HL-60/S4 (cell line): ENCODE measurements around the gene SLC49A4.
"Not testable (repeated sequence)": the region's sequence is repeated elsewhere in the genome, so short reads cannot be mapped to it uniquely, and the experiment has no call there.

Experiments
- in situ Hi-C: fragments of 300-500 bp; cut with MboI; formaldehyde crosslinking; loops from 2 replicates; pipeline ENCODE4 v1.14.3; 2022; ENCODE audit warnings: low sequenced_read_pairs

Gene SLC49A4, protein sequence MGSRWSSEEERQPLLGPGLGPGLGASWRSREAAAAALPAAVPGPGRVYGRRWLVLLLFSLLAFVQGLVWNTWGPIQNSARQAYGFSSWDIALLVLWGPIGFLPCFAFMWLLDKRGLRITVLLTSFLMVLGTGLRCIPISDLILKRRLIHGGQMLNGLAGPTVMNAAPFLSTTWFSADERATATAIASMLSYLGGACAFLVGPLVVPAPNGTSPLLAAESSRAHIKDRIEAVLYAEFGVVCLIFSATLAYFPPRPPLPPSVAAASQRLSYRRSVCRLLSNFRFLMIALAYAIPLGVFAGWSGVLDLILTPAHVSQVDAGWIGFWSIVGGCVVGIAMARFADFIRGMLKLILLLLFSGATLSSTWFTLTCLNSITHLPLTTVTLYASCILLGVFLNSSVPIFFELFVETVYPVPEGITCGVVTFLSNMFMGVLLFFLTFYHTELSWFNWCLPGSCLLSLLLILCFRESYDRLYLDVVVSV

DNA sequence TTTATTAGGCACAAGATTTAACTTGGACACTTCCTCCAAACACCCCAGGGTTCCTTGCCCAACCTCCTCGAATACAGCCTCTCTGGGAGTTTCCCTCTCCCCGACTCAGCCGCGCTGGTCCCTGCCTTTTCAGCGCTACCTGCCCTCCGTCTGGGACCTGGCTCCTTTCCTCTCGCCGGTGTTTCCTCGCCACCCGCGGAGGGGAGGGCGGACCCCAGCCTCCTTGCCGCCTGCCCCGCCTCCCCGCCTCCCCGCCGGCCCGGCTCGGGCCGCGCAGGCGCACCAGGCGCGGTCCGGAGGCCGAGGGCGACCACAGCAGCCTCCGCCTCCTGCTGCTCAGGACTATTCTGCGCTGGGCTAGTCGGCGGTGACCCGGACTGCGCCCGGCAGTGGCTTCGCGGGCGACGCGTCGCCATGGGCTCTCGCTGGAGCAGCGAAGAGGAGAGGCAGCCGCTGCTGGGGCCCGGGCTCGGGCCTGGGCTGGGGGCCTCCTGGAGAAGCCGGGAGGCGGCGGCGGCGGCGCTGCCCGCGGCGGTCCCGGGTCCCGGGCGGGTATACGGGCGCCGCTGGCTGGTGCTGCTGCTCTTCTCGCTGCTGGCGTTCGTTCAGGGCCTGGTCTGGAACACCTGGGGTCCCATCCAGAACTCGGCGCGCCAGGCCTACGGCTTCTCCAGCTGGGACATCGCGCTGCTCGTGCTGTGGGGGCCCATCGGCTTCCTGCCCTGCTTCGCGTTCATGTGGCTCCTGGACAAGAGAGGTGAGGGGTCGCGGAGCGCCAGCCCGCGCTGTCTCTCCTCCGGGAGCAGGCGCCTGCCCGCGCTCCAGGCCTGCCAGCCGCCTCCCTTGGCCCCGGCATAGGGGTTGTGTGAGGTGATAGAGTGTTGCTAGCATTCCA lies at the start of gene SLC49A4:
Gene SLC49A4 (plus strand): TSS at position 291 of the 895 bp plus-strand sequence. CDS start 124 bp downstream, at position 415.
- in situ Hi-C loops, result no loop called here

DNA sequence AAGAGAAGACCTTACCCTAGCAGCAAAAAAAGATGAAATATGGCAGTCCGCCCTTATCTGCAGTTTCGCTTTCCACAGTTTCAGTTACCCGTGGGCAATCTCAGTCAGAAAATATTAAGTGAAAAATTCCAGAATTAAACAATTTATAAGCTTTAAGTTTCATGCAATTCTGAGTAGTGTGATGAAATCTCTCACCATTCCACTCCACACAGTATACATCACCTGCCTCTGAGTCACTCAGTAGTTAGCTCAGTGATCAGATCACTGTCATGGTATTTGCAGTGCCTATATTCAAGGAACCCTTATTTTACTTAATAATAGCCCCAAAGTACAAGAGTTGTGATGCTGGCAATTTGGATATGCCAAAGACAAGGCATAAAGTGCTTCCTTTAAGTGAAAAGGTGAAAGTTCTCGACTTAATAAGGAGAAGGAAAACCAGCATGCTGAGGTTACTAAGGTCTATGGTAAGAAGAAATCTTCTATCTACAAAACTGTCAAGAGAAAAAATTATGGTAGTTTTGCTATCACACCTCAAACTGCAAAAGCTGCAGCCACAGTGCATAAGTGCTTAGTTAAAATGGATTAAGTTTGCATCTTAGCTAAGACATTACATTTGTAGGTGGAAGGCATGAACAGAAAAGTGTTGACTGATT lies 49.4 kb upstream of the SLC49A4 start:
- in situ Hi-C loops, result no loop called here

DNA sequence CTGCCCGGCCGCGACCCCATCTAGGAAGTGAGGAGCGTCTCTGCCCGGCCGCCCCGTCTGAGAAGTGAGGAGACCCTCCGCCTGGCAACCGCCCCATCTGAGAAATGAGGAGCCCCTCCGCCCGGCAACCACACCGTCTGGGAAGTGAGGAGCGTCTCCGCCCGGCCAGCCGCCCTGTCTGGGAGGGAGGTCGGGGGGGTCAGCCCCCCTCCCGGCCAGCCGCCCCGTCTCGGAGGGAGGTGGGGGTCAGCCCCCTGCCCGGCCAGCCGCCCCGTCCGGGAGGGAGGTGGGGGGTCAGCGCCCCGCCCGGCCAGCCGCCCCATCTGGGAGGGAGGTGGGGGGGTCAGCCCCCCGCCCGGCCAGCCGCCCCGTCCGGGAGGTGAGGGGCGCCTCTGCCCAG lies 47.6 kb upstream of the SLC49A4 start:
- in situ Hi-C loops, result not testable (repeated sequence)

DNA sequence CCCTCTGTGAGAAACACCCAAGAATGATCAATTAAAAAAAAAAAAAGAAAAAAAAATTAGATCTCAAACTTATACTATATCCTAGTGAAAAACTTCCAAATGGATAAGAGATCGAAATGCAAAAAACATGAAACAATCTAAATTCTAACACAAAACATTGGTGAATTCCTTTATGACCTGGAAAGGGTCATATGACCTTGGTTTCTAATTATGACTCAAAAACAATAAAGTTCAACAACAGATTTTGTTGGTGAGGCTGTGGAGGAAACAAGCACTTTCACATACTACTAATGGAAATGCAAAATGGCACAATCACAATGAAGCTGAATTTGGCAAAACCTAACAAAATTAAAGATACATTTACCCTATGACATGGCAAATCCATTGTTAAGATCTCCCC lies 46.5 kb upstream of the SLC49A4 start:
- in situ Hi-C loops, result no loop called here

DNA sequence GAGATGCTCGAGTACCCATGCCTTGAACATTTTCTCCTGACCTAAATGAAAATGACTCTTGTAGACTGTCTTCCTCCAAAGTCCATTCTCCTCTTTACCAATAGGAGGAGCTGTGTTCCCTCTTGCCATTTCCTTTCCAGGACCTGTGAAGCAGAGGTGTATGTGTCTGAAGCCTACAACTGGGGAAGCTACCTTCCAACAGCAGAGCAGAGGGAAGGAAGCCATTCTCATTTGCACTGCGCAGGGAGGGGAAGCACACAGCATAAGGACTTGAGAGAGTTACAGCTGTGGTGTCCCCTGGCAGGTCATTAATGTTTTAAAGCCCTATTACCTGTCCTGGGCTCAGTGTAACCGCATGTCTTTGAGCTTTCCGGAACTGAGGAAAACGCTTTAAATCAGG lies 39.9 kb upstream of the SLC49A4 start:
- in situ Hi-C loops, result loop anchor here (10.0 kb wide), 1 partner anchor 270 kb away; the partner anchor contains the start of gene SEMA5B

DNA sequence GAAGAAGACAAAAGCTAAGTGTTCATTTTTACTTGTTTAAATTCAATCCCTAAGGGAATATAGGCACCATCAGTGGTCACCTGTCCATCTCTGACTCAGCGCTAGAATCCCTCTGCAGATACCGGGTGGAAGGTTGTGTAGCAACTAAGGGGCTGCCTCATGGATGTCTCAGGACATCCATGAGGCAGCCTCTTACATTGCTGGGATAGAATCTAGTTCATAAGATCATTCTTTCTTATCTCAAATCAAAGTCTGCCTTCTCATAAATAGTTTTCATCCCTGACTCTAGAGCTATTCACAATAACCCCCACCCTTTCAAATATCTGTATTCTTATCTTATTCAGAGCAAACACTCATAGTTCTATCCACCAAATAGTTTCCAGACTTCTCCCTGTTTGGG lies 39.4 kb upstream of the SLC49A4 start:
- in situ Hi-C loops, result loop anchor here (10.0 kb wide), 1 partner anchor 269 kb away; the partner anchor contains the start of gene SEMA5B

DNA sequence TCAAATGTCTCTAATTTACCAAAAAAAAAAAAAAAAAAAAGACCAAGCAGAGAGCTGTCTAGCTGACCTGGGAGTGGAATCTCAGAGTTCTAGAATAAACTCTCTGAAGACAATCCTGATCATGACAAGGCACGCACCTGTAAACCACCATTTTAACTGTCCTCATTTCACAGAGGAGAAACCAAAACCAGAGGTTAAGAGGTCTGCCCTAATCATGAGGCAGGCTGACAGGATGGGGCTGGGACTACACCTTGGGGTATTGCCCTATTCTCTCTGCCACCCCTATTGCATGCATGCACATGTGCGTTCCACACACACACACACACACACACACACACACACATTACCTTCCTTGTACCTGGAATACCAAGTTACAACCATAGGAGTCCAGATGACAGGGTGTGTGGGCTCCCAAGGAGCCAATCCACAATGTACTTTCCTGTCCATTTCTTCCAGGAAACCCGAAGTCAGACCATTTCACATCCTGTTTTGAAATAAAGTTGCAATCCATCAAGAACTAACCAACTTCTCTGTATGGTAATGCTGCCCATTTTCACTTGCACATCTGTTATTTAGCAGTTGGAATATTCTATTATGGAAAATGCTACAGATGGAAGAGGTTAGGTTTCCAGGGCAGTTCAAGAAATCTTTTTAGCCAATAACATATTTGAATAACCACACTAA lies 35.9 kb upstream of the SLC49A4 start:
- in situ Hi-C loops, result loop anchor here (10.0 kb wide), 1 partner anchor 266 kb away; the partner anchor contains the start of gene SEMA5B

DNA sequence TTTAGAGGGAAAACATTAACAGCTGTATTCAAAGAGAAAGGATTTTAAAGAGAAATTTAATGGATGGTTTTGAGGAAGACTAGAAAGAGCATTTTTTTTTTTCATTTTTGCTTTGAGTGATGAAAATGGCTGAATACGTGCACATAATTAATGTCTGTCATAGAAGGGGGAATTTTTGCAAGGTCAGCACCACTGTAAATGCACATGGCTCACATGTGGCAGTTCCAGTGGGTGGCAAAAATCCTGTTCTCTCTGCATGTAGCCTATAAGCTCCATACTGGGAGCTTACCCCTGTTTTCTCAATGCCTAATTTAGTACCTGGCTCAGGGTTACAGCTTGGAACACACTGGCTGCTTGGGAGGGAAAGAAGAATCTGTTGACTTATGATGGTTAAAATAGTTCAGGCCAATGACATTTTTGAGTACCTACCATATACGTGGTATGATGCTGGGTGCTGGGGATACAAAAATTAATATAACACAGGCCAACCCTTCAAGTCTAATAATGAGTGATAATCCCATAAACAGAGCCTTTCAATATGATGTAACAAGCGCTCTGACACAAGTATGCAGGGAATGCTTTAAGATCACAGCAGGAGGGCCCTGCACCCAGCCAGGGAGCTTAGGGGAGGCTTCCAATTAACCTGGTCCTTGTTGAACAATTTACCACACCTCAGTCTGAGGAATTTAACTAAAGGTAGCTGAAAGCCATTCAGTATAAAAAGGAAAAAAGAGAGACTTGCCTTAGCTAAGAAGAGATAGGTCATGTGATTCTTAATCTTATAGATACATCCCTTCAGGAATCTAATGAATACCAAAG lies 34.2 kb upstream of the SLC49A4 start:
- in situ Hi-C loops, result no loop called here

DNA sequence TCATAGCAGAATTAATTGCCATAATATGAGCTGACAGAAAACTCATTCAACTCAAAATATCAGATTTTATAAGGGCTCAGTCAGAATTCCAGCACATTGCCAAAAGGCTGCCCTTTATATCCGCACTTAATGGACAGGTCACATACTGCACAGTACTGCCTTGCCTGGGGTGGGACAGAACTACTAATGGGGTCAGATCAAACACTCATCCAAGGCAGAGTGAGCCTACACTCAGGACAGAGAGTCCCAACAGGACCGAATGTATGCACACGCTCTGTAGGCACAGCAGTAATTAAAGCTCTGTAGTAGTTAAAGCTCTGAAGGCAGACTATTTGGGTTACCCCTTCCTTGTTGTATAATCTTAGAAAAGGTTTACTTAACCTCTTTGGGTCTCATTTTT lies 28.4 kb upstream of the SLC49A4 start:
- in situ Hi-C loops, result no loop called here

DNA sequence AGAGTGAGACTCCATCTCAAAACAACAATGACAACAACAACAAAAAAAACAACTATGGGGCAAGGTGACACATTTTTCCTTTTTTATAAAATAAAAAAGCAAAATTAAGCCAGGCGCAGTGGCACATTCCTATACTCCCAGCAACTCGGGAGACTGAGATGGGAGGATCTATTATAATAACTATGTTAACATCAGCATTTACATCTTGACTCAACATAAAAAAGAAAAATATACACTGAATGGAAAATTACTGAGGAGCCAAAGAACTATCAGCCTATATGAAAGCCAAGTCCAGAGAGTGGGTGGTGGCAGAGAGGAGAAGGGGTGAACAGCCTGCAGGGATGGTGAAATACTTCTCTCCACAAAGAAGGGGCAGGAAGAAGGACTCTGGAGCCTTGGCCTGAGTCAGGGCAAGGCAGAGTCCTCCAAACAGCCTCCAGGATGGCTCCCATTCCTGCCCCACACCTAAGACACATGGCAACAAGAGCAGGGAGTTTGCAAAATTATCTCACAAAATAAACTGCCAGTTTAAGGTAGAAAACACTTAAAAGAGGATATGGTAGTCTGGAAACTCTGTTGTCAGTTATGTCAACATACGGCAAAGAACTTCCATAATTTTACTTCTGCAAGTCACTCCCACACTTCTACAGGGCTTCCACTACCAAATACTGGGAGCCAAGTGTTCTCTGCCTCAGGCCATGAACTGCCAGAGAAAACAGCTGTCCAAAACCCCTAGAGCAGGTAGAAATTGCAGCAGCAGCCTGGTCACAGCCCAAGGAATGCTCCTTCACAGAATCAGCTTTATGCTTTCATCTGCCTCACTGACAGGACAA lies 27.1 kb upstream of the SLC49A4 start:
- in situ Hi-C loops, result no loop called here

DNA sequence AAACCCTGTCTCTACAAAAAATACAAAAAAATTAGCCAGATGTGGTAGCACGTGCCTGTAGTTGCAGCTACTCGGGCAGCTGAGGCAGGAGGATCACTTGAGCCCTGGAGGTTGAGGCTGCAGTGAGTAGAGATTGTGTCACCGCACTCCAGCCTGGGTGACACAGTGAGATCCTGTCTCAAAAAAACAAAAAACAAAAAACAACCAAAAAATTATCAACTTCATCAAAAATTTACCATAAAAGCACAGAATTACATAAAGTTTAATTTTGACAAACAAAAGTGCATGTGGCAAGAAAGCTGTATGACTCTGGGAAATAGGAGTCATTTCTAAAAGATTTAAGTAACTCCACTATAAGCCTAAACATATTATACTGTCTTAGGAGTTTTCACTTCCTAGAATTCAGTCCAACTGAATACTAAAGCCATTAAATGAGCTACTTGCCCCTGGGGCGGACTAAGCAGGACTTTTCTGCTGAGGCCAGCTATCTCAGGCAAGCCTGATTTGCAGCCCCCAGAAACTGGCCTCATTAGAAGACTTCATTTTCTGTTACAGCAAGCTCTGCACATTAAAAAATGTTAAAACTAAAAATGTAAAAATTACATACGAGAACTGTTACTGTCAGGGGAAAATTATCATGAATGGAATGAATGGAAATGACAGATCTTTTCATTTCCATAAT lies 24.2 kb upstream of the SLC49A4 start:
- in situ Hi-C loops, result no loop called here

DNA sequence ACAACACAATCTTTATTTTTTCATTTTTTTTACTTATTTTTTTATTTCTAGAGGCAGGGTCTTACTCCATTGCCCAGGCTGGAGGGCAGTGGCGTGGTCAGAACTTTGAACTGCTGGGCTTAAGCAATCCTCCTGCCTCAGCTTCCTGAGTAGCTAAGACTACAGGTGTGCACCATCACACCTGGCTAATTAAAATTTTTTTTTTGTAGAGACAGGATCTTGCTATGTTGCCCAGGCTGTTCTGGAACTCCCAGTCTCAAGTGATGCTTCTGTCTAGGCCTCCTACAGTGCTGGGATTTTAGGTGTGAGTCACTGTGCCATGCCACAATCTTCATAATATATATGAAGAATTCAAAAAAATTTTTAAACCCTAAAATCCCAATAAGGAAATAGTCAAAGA lies 22.0 kb upstream of the SLC49A4 start:
- in situ Hi-C loops, result no loop called here

DNA sequence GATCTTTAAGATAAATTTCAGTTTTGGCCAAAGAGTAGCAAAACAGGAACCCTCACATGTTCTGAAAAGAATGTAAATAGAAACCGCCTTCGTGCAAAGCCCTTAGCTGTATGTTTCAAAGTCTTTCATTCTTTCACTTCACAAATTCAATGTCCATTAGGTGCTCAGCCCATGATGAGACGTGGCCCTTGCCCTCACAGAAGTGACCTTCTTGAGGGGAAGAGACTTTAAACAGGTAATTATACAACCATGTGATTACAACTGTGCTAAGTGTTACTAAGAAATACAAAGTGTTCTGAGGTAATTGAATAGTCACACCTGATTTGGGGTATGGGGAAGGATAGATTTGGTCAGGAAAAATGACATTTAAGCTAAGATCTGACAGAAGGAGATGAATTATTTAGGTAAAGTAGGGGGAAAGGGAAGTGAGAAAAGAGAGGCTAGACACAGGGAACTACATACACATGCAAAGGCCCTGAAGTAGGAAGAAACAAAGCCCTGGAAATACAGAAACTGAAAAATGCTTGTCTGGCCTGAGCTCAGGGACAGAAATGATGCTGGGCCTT lies 20.8 kb upstream of the SLC49A4 start:
- in situ Hi-C loops, result no loop called here

DNA sequence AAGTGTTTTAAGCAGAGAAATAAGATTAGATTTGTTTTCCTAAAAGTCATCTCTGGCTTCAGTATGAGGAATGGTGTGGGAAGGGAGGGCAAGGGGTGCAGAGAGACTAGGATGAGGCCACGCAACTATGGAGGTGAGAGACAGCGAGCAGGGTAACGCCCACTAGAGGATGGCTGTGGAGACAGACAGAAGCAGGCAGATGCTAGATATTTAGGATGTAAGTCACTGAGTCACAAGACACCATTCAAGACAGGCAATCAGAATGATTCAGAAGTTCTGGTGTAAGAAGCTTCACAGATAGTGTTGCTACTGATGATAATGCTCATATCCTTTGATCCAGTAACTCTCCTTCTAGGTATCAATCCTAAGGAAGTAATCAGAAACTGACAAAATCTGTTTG lies 20.3 kb upstream of the SLC49A4 start:
- in situ Hi-C loops, result no loop called here

DNA sequence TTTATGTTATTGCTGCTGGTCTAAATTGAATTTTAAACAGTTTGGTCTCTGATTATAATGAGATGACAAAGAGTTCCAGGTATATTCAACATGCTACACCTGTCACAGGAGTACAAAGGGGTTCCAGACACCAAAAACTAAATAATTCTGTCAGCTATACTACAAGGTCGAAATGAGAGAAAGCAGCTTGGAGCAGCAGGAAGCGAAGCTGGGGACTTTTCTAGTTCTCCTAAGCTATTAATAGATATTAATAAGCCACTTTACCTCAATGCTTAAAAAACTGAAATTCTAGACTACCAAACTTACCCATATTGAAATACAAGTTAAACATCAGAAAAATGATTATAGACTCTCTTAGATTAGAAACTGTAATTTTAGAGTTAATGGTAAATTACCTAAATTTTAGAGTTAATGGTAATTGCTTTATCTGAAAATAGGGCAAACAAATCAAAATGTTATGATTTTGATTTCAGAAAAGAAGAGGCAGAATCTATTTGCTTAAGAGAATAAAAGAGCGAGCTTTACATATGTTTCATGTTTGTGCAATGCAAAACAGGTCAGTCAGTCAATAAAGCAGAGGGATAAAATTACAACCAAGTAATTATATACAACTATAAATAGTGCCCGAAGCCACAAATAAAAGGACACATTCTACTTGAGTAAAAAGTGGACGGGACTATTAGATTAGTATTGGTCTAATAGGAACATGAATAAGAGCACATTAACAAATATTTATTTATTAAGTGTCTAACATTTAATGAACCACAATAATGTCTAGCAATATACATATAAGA lies 18.0 kb upstream of the SLC49A4 start:
- in situ Hi-C loops, result no loop called here

DNA sequence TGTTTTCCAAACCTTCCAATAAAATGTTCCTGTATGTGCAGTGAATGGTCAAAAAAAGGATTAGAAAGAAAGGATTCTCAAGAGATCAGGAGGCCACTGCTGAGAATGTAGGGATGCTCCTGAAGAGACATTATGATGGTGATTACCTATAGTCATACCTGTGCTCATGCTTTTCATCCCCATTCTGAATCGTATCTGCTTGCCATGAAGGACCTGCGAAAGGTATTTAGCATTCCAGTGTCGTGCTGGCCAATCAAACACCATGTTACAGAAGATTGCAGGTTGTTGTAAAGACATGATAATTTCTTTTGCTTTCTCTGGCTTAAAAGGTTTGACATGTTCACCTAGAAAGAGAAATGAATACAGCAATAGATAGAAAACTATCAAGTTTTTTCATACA lies 17.3 kb upstream of the SLC49A4 start:
- in situ Hi-C loops, result no loop called here

DNA sequence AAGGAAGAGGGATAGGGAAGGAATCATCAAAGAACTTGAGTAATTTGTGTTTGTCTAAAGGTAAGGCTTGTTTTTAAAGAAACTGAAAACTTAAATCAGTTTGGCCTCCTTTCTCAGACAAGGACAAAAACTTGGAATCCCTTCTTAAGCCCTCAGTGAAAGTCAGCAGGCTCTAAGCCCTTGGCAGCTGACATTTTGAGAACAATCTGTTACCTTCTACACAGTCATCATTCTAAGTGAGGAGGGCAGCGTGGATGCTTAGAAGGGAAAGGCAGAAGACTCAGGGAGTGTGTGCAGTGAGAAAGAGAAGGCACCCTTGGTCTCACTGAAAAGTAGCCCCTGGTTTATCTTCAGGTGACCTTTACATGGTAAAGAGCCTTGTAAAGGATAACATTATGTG lies 12.1 kb upstream of the SLC49A4 start:
- in situ Hi-C loops, result no loop called here
